ENCODE measurements around the gene C14orf180. TPM values are rescaled to one million over a fixed set of nuclear protein-coding genes. Genes with fewer than 3 reads are reported as not detected.

C14orf180 gene
- polyA plus RNA-seq, 3 donors, result not detected

GRCh38 chr14:104537613-104537988, 42.0 kb upstream of the C14orf180 start:
- Mint-ChIP-seq H3K4me3 (no peak overlapping the region), H3K9me3 (peaks cover 0 to 2% (median 0%) of the 10 kb centered on the region in 7 donors), H3K27me3 (ENCODE audit: low read depth in 3 of 3) (peaks cover 3 to 10% (median 5%) of the 10 kb centered on the region in 3 donors), H3K4me1 (peaks cover 2% of the 10 kb centered on the region), H3K36me3 (no peaks in the 10 kb centered on the region), H3K27ac (no peak overlapping the region)
- H2AFZ ChIP-seq (ENCODE audit: insufficient read depth, low read depth, low read length, poor library complexity, severe bottlenecking), result no peak overlapping the region
- H3K27ac ChIP-seq (ENCODE audit: low read depth in 1 of 2, low read length in 2 of 2), result no peak overlapping the region
- no peak overlapping the region for H3K4me3 ChIP-seq (replicated peaks in 1 of 3; ENCODE audit: low read depth in 2 of 3, low read length in 3 of 3)
- no peaks in the 10 kb centered on the region for H3K36me3 ChIP-seq (replicated peaks in 1 of 2; ENCODE audit: control insufficient read depth in 1 of 2, insufficient read depth in 2 of 2, low read length in 2 of 2)
- H3K27me3 ChIP-seq (ENCODE audit: control insufficient read depth in 2 of 2, insufficient read depth in 2 of 2, low read length in 2 of 2), result no peaks in the 10 kb centered on the region
- H3K79me2 ChIP-seq (ENCODE audit: insufficient read depth, low read length), result no peaks in the 10 kb centered on the region
- 21% methylated on average over 3 of the region's 3 CpGs for WGBS (ENCODE audit: insufficient coverage)
- H4K20me1 ChIP-seq (ENCODE audit: insufficient read depth, low read length), result no peaks in the 10 kb centered on the region
- TF ChIP-seq, protein P1, sequence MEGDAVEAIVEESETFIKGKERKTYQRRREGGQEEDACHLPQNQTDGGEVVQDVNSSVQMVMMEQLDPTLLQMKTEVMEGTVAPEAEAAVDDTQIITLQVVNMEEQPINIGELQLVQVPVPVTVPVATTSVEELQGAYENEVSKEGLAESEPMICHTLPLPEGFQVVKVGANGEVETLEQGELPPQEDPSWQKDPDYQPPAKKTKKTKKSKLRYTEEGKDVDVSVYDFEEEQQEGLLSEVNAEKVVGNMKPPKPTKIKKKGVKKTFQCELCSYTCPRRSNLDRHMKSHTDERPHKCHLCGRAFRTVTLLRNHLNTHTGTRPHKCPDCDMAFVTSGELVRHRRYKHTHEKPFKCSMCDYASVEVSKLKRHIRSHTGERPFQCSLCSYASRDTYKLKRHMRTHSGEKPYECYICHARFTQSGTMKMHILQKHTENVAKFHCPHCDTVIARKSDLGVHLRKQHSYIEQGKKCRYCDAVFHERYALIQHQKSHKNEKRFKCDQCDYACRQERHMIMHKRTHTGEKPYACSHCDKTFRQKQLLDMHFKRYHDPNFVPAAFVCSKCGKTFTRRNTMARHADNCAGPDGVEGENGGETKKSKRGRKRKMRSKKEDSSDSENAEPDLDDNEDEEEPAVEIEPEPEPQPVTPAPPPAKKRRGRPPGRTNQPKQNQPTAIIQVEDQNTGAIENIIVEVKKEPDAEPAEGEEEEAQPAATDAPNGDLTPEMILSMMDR (IDR thresholded peaks at IDR 0.05), result no peak
- intact Hi-C loops (cut with micrococcal nuclease), result no loop called here
- no peaks in the 10 kb centered on the region for H3K4me1 ChIP-seq (ENCODE audit: control insufficient read depth in 1 of 2, insufficient read depth in 2 of 2, low read length in 2 of 2)
- no peak for DNase-seq
- no peak overlapping the region for H3K4me2 ChIP-seq (replicated peaks; ENCODE audit: extremely low read depth, low read length, poor library complexity, severe bottlenecking)
- no peaks in the 10 kb centered on the region for H3K9me3 ChIP-seq (replicated peaks in 1 of 2; ENCODE audit: control insufficient read depth in 1 of 2, insufficient read depth in 1 of 2, low read length in 2 of 2)
- no peak overlapping the region for H3K9ac ChIP-seq (ENCODE audit: insufficient read depth, low read length, poor library complexity, severe bottlenecking)

DNA sequence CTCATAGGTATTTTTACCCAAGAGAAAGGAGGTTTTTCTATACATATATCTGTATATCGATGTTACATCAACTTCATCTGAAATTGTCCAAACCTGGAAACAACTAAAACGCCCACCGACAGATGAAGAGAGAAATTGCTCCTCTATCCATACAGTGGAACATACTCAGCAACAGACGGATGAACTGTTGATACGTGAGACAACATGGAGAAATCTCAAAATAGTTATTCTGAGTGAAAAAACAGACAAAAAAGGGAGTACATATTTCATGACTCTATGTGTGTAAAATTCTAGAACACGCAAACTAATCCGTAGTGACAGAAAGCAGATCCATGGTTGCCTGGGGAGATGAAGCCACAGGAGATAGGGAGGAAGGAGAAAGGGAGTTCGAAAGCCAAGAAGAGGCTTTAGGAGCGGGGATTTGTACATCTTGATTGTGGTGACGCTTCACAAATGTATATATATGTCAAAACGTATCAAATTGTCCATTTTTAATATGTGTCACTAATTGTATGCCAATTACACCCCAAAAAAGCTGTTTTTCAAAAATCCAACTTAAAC, 37.6 kb upstream of the C14orf180 start:
- peaks cover 2% of the 10 kb centered on the region for H3K4me1 Mint-ChIP-seq
- H3K27ac Mint-ChIP-seq, result no peak overlapping the region
- WGBS (ENCODE audit: insufficient coverage), result 100% methylated on average over 2 of the region's 11 CpGs
- H3K9ac ChIP-seq (ENCODE audit: insufficient read depth, low read length, poor library complexity, severe bottlenecking), result no peak overlapping the region
- no peaks in the 10 kb centered on the region for H3K36me3 Mint-ChIP-seq
- H3K4me1 ChIP-seq (ENCODE audit: control insufficient read depth in 1 of 2, insufficient read depth in 2 of 2, low read length in 2 of 2), result no peaks in the 10 kb centered on the region
- no peak overlapping the region for H3K27ac ChIP-seq (ENCODE audit: low read depth in 1 of 2, low read length in 2 of 2)
- H3K79me2 ChIP-seq (ENCODE audit: insufficient read depth, low read length), result no peaks in the 10 kb centered on the region
- no peaks in the 10 kb centered on the region for H4K20me1 ChIP-seq (ENCODE audit: insufficient read depth, low read length)
- H3K4me3 Mint-ChIP-seq, result no peak overlapping the region
- intact Hi-C loops (cut with micrococcal nuclease), result no loop called here
- no peaks in the 10 kb centered on the region for H3K36me3 ChIP-seq (replicated peaks in 1 of 2; ENCODE audit: control insufficient read depth in 1 of 2, insufficient read depth in 2 of 2, low read length in 2 of 2)
- no peak overlapping the region for H3K4me2 ChIP-seq (replicated peaks; ENCODE audit: extremely low read depth, low read length, poor library complexity, severe bottlenecking)
- TF ChIP-seq, protein P1 (IDR thresholded peaks at IDR 0.05), result no peak
- H3K27me3 Mint-ChIP-seq (ENCODE audit: low read depth in 3 of 3), result peaks cover 12 to 16% (median 12%) of the 10 kb centered on the region in 3 donors
- DNase-seq, result no peak
- peaks cover 0 to 3% of the 10 kb centered on the region in 2 donors for H3K27me3 ChIP-seq (ENCODE audit: control insufficient read depth in 2 of 2, insufficient read depth in 2 of 2, low read length in 2 of 2)
- no peak overlapping the region for H2AFZ ChIP-seq (ENCODE audit: insufficient read depth, low read depth, low read length, poor library complexity, severe bottlenecking)
- no peak overlapping the region for H3K4me3 ChIP-seq (replicated peaks in 1 of 3; ENCODE audit: low read depth in 2 of 3, low read length in 3 of 3)
- H3K9me3 ChIP-seq (replicated peaks in 1 of 2; ENCODE audit: control insufficient read depth in 1 of 2, insufficient read depth in 1 of 2, low read length in 2 of 2), result no peaks in the 10 kb centered on the region
- H3K9me3 Mint-ChIP-seq, result no peaks in the 10 kb centered on the region

Data from CD14-positive monocyte (primary cell).